ENCODE data around the gene NECAP2. TPM values are rescaled to one million over a fixed set of nuclear protein-coding genes. Genes with fewer than 3 reads are reported as not detected.

Gene NECAP2
- total RNA-seq, 1 donor from 2014 or later, result 41.7 TPM

- H3K27ac ChIP-seq, result no peak overlapping the region
- H3K9me3 ChIP-seq, result no peaks in the 10 kb centered on the region
- TF ChIP-seq CTCF (IDR thresholded peaks at IDR 0.05) (no peak), POLR2AphosphoS5 (IDR thresholded peaks at IDR 0.05; ENCODE audit: insufficient read depth in 1 of 2, low read depth in 1 of 2) (no peak), POLR2A (IDR thresholded peaks at IDR 0.05) (no peak)
- DNase-seq (ENCODE audit: extremely low spot score in 2 of 2), result no peak
- H3K4me1 ChIP-seq, result no peaks in the 10 kb centered on the region
- no peak overlapping the region for H3K4me3 ChIP-seq
- no peaks in the 10 kb centered on the region for H3K36me3 ChIP-seq
- intact Hi-C loops (cut with DNase I), result no loop called here
- H3K27me3 ChIP-seq, result no peaks in the 10 kb centered on the region
These were observed 35.1 kb upstream of the NECAP2 start for GRCh38 chr1:16405441-16405840.

GRCh38 chr1:16406868-16407267 lies 33.7 kb upstream of the NECAP2 start:
- intact Hi-C loops (cut with DNase I), result no loop called here
- Histone ChIP-seq H3K27ac (no peak overlapping the region), H3K27me3 (no peaks in the 10 kb centered on the region), H3K4me3 (no peak overlapping the region), H3K36me3 (no peaks in the 10 kb centered on the region), H3K4me1 (no peaks in the 10 kb centered on the region), H3K9me3 (no peaks in the 10 kb centered on the region)
- no peak for DNase-seq (ENCODE audit: extremely low spot score in 2 of 2)
- TF ChIP-seq POLR2AphosphoS5 (IDR thresholded peaks at IDR 0.05; ENCODE audit: insufficient read depth in 1 of 2, low read depth in 1 of 2), result no peak
- TF ChIP-seq POLR2A (IDR thresholded peaks at IDR 0.05), result no peak
- TF ChIP-seq CTCF (IDR thresholded peaks at IDR 0.05), result no peak

GRCh38 chr1:16409536-16410152 lies 30.9 kb upstream of the NECAP2 start:
- Histone ChIP-seq H3K4me3 (no peak overlapping the region), H3K27ac (no peak overlapping the region), H3K36me3 (no peaks in the 10 kb centered on the region), H3K27me3 (no peaks in the 10 kb centered on the region), H3K4me1 (no peaks in the 10 kb centered on the region), H3K9me3 (no peaks in the 10 kb centered on the region)
- intact Hi-C loops (cut with DNase I), result no loop called here
- DNase-seq (ENCODE audit: extremely low spot score in 2 of 2), result no peak
- TF ChIP-seq POLR2AphosphoS5 (IDR thresholded peaks at IDR 0.05; ENCODE audit: insufficient read depth in 1 of 2, low read depth in 1 of 2), result no peak
- TF ChIP-seq POLR2A (IDR thresholded peaks at IDR 0.05), result no peak
- TF ChIP-seq CTCF (IDR thresholded peaks at IDR 0.05), result no peak

GRCh38 chr1:16410803-16411202 lies 29.7 kb upstream of the NECAP2 start:
- H3K4me3 ChIP-seq, result no peak overlapping the region
- H3K4me1 ChIP-seq, result no peaks in the 10 kb centered on the region
- no peaks in the 10 kb centered on the region for H3K9me3 ChIP-seq
- intact Hi-C loops (cut with DNase I), result no loop called here
- no peaks in the 10 kb centered on the region for H3K36me3 ChIP-seq
- no peak overlapping the region for H3K27ac ChIP-seq
- no peak for DNase-seq (ENCODE audit: extremely low spot score in 2 of 2)
- no peaks in the 10 kb centered on the region for H3K27me3 ChIP-seq
- TF ChIP-seq POLR2AphosphoS5 (IDR thresholded peaks at IDR 0.05; ENCODE audit: insufficient read depth in 1 of 2, low read depth in 1 of 2), result no peak
- no peak for TF ChIP-seq POLR2A (IDR thresholded peaks at IDR 0.05)
- no peak for TF ChIP-seq CTCF (IDR thresholded peaks at IDR 0.05)

- TF ChIP-seq POLR2AphosphoS5 (IDR thresholded peaks at IDR 0.05; ENCODE audit: insufficient read depth in 1 of 2, low read depth in 1 of 2), result no peak
- no peak for TF ChIP-seq CTCF (IDR thresholded peaks at IDR 0.05)
- no peak for TF ChIP-seq POLR2A (IDR thresholded peaks at IDR 0.05)
- H3K4me1 ChIP-seq, result no peaks in the 10 kb centered on the region
- intact Hi-C loops (cut with DNase I), result no loop called here
- H3K4me3 ChIP-seq, result no peak overlapping the region
- no peaks in the 10 kb centered on the region for H3K9me3 ChIP-seq
- no peak for DNase-seq (ENCODE audit: extremely low spot score in 2 of 2)
- no peak overlapping the region for H3K27ac ChIP-seq
- H3K27me3 ChIP-seq, result no peaks in the 10 kb centered on the region
- H3K36me3 ChIP-seq, result no peaks in the 10 kb centered on the region
These were observed 27.3 kb upstream of the NECAP2 start for GRCh38 chr1:16413191-16413590.
